SK-N-MC (cell line): ENCODE data around the gene SLC6A11.

ENCODE experiments used
- EZH2 ChIP-seq: fragments of 200-600 bp; sonication (generic); IDR thresholded peaks from one replicate; pipeline ENCODE4 v1.6.1; 2017; ENCODE audit warnings: antibody characterized with exemption
- FOXP2 ChIP-seq: optimal IDR thresholded peaks from 2 replicates; pipeline ENCODE3; 2011; ENCODE audit warnings: mild to moderate bottlenecking, moderate library complexity; ENCODE audit not compliant: insufficient read depth; ENCODE audit errors: extremely low read length, control extremely low read depth
- POLR2AphosphoS5 ChIP-seq: IDR thresholded peaks from 2 replicates; pipeline ENCODE4 v1.6.1; 2012; ENCODE audit warnings: mild to moderate bottlenecking, low read depth, low read length, borderline replicate concordance

DNA sequence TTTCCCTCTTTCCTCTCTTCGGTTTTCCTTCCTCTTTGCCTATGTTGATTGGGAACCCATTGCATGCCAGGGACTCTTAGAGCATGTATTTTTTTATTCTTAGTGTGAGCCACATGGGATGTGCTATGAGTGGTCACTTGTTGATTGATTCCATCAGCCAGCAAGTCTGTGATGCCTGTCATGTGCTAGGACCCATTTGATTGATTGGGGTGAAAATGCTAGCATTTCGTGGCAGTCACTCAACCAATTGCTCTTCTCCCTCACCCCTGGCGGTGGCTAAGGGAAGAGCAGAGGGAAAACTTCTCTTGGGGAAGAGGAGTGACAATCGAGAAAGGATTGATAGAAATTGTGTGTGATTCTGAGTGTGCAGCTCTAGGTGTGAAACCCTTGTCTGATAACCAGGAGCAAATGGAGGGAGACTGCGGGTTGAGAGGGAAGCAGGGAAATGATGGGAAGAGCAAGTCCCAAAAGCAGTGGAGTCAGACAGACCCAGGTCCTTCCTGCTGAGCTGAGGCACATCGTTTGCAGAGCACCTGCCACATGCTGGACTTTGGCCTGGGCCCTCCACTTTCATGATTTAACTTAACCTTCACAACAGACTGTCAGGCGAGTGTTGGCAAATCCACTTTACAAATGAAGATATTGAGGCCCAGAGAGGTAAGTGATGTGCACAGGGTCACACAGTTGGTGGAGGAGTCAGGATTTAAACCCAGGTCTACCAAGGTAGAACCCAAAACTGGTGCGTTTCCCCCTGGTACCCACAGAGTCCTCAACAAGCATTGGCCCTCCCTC is 40.0 kb downstream of the SLC6A11 start:
- TF ChIP-seq POLR2AphosphoS5 (no peak), EZH2 (no peak), FOXP2 (no peak)
